ENCODE measurements around the gene ZBTB33. TPM values are rescaled to one million over a fixed set of nuclear protein-coding genes. Genes with fewer than 3 reads are reported as not detected.

The ZBTB33 gene
- polyA plus RNA-seq, 3 donors: 4.7 to 10.6 (median 8.6) TPM

GRCh38 chrX:120299928-120300327 lies 49.3 kb downstream of the ZBTB33 start:
- H4K20me1 ChIP-seq (ENCODE audit: insufficient read depth, low read length): no peaks in the 10 kb centered on the region
- TF ChIP-seq CTCF (IDR thresholded peaks at IDR 0.05): no peak
- no peaks in the 10 kb centered on the region for H3K9me3 ChIP-seq (replicated peaks in 1 of 2; ENCODE audit: control insufficient read depth in 1 of 2, insufficient read depth in 1 of 2, low read length in 2 of 2)
- no peak overlapping the region for H3K27ac ChIP-seq (ENCODE audit: low read depth in 1 of 2, low read length in 2 of 2)
- WGBS (ENCODE audit: insufficient coverage): no CpG with 5 or more reads among the region's 2 CpGs
- DNase-seq: no peak
- peaks cover 0 to 7% (median 0%) of the 10 kb centered on the region in 3 donors for H3K27me3 Mint-ChIP-seq (ENCODE audit: low read depth in 3 of 3)
- peaks cover 34% of the 10 kb centered on the region for H3K4me1 Mint-ChIP-seq
- no peak overlapping the region for H3K27ac Mint-ChIP-seq
- H3K27me3 ChIP-seq (ENCODE audit: control insufficient read depth in 2 of 2, insufficient read depth in 2 of 2, low read length in 2 of 2): no peaks in the 10 kb centered on the region
- H3K4me2 ChIP-seq (replicated peaks; ENCODE audit: extremely low read depth, low read length, poor library complexity, severe bottlenecking): no peak overlapping the region
- no peaks in the 10 kb centered on the region for H3K36me3 Mint-ChIP-seq
- no peaks in the 10 kb centered on the region for H3K79me2 ChIP-seq (ENCODE audit: insufficient read depth, low read length)
- no peak overlapping the region for H3K9ac ChIP-seq (ENCODE audit: insufficient read depth, low read length, poor library complexity, severe bottlenecking)
- no peak overlapping the region for H2AFZ ChIP-seq (ENCODE audit: insufficient read depth, low read depth, low read length, poor library complexity, severe bottlenecking)
- H3K4me3 ChIP-seq (replicated peaks in 1 of 3; ENCODE audit: low read depth in 2 of 3, low read length in 3 of 3): no peak overlapping the region
- H3K9me3 Mint-ChIP-seq: no peaks in the 10 kb centered on the region
- H3K36me3 ChIP-seq (replicated peaks in 1 of 2; ENCODE audit: control insufficient read depth in 1 of 2, insufficient read depth in 2 of 2, low read length in 2 of 2): no peaks in the 10 kb centered on the region
- H3K4me1 ChIP-seq (ENCODE audit: control insufficient read depth in 1 of 2, insufficient read depth in 2 of 2, low read length in 2 of 2): peaks cover 31 to 35% of the 10 kb centered on the region in 2 donors
- no peak overlapping the region for H3K4me3 Mint-ChIP-seq
- intact Hi-C loops (cut with micrococcal nuclease): loop anchor here in 1 of 2 donors (10.0 kb wide), 1 partner anchor 165 kb away; the partner anchor contains the start of gene LAMP2

GRCh38 chrX:120301497-120301896 lies 50.9 kb downstream of the ZBTB33 start:
- Histone ChIP-seq H3K4me2 (replicated peaks; ENCODE audit: extremely low read depth, low read length, poor library complexity, severe bottlenecking) (no peak overlapping the region), H3K79me2 (ENCODE audit: insufficient read depth, low read length) (no peaks in the 10 kb centered on the region), H3K9ac (ENCODE audit: insufficient read depth, low read length, poor library complexity, severe bottlenecking) (no peak overlapping the region), H3K36me3 (replicated peaks in 1 of 2; ENCODE audit: control insufficient read depth in 1 of 2, insufficient read depth in 2 of 2, low read length in 2 of 2) (no peaks in the 10 kb centered on the region), H3K9me3 (replicated peaks in 1 of 2; ENCODE audit: control insufficient read depth in 1 of 2, insufficient read depth in 1 of 2, low read length in 2 of 2) (no peaks in the 10 kb centered on the region), H3K27ac (ENCODE audit: low read depth in 1 of 2, low read length in 2 of 2) (no peak overlapping the region), H3K4me1 (ENCODE audit: control insufficient read depth in 1 of 2, insufficient read depth in 2 of 2, low read length in 2 of 2) (peaks cover 47 to 51% of the 10 kb centered on the region in 2 donors), H2AFZ (ENCODE audit: insufficient read depth, low read depth, low read length, poor library complexity, severe bottlenecking) (no peak overlapping the region), H3K27me3 (ENCODE audit: control insufficient read depth in 2 of 2, insufficient read depth in 2 of 2, low read length in 2 of 2) (no peaks in the 10 kb centered on the region), H3K4me3 (replicated peaks in 1 of 3; ENCODE audit: low read depth in 2 of 3, low read length in 3 of 3) (no peak overlapping the region), H4K20me1 (ENCODE audit: insufficient read depth, low read length) (no peaks in the 10 kb centered on the region)
- Mint-ChIP-seq H3K27me3 (ENCODE audit: low read depth in 3 of 3) (peaks cover 0 to 7% (median 2%) of the 10 kb centered on the region in 3 donors), H3K4me1 (peaks cover 49% of the 10 kb centered on the region), H3K27ac (no peak overlapping the region), H3K36me3 (no peaks in the 10 kb centered on the region), H3K4me3 (no peak overlapping the region), H3K9me3 (no peaks in the 10 kb centered on the region)
- intact Hi-C loops (cut with micrococcal nuclease): loop anchor here in 1 of 2 donors (10.0 kb wide), 1 partner anchor 163 kb away; the partner anchor contains the start of gene LAMP2
- WGBS (ENCODE audit: insufficient coverage): no CpG with 5 or more reads among the region's 2 CpGs
- no peak for DNase-seq
- TF ChIP-seq CTCF (IDR thresholded peaks at IDR 0.05): no peak

Measured in CD14-positive monocyte (primary cell).